Aorta (tissue), 5 donors: ENCODE results near the gene NUDC. TPM values are rescaled to one million over a fixed set of nuclear protein-coding genes. Genes with fewer than 3 reads are reported as not detected.
"Not testable (repeated sequence)": the region's sequence is repeated elsewhere in the genome, so short reads cannot be mapped to it uniquely, and the experiment has no call there.

Experiments
- ATAC-seq: fragments of 200-7000 bp; cut with Tn5 transposase; one replicate; pipeline ENCODE4 v1.9.1; 2022; ENCODE audit warnings: moderate library complexity; ENCODE audit not compliant: low FRiP score
- DNase-seq, 2 donors: peaks; one replicate each; pipeline ENCODE4 v3.0.0-alpha.2; 2020
- H3K27ac ChIP-seq, 2 donors: one replicate each; pipeline ENCODE4 v1.5.1; 2013; ENCODE audit warnings: low read length in 2 of 2, mild to moderate bottlenecking in 2 of 2, moderate library complexity in 2 of 2, control low read depth in 1 of 2, inconsistent platforms in 1 of 2, low read depth in 1 of 2
- H3K27me3 ChIP-seq, 2 donors: one replicate each; pipeline ENCODE4 v1.6.1; 2013; ENCODE audit warnings: control low read depth in 1 of 2, low read length in 1 of 2, mild to moderate bottlenecking in 1 of 2, moderate library complexity in 1 of 2; ENCODE audit not compliant: insufficient read depth in 2 of 2, control insufficient read depth in 1 of 2
- H3K36me3 ChIP-seq, 2 donors: one replicate each; pipeline ENCODE4 v1.6.1; 2013; ENCODE audit warnings: control low read depth in 1 of 2, low read length in 1 of 2, mild to moderate bottlenecking in 1 of 2; ENCODE audit not compliant: insufficient read depth in 2 of 2, control insufficient read depth in 1 of 2
- H3K4me1 ChIP-seq, 2 donors: one replicate each; pipeline ENCODE4 v1.6.1; 2013; ENCODE audit warnings: low read length in 2 of 2, control low read depth in 1 of 2, mild to moderate bottlenecking in 1 of 2, moderate library complexity in 1 of 2; ENCODE audit not compliant: insufficient read depth in 2 of 2, control insufficient read depth in 1 of 2
- H3K4me3 ChIP-seq, 2 donors: one replicate each; pipeline ENCODE4 v1.5.1; 2013; ENCODE audit warnings: low read length in 2 of 2, control low read depth in 1 of 2, mild to moderate bottlenecking in 1 of 2
- H3K9me3 ChIP-seq: one replicate; pipeline ENCODE4 v1.6.1; 2013; ENCODE audit warnings: mild to moderate bottlenecking, low read length; ENCODE audit not compliant: control insufficient read depth
- WGBS, 2 donors: extraction: QIAGEN DNeasy Blood & Tissue Kit; methylation state at CpG; one replicate each; pipeline ENCODE4 v1.1.7; 2013; 5-methylcytosine and 5-hydroxymethylcytosine counted together
- intact Hi-C, 2 donors: fragments of 100-400 bp; cut with DNase I; formaldehyde crosslinking; loops; one replicate each; pipeline versions ENCODE4 v1.14.2 to v1.15.0; 2022
- polyA plus RNA-seq, 2 donors: library from polyadenylated mRNA; stranded (reverse); fragments of 200-250 nt; gene quantifications; one replicate each; pipeline ENCODE4 v1.2.3, GENCODE V29; 2013
- total RNA-seq, 2 donors: library from RNA; stranded (reverse); fragmentation: NEBNext Ultra II Directional; extraction: Animal tissue kit (Norgen Biotek cat#: 25700); gene quantifications; one replicate each; pipeline ENCODE4 v1.2.1, GENCODE V29; 2021
- donor health status: healthy with polysubstance abuse.
- donor health status: Bipolar disorder and iron deficiency.
- donor health status: DM: no; HTN: no; CAD: no.
- donor health status: DM: no; HTN: no; CAD: no.
- donor health status: DM: yes; HTN: yes; CAD: no.

The NUDC gene
- total and polyA plus RNA-seq, 4 donors, result 44.9 to 79.8 (median 56.3) TPM

GRCh38 chr1:26942656-26943055 is 21.1 kb downstream of the NUDC start:
- no peaks in the 10 kb centered on the region for H3K27me3 ChIP-seq
- ATAC-seq (no peak), DNase-seq (no peak)
- no peaks in the 10 kb centered on the region for H3K4me1 ChIP-seq
- 96 to 97% methylated on average over 12 of the region's 12 CpGs for WGBS, 2 donors
- peaks cover 2 to 9% of the 10 kb centered on the region in 2 donors for H3K36me3 ChIP-seq
- intact Hi-C loops, result no loop called here
- no peak overlapping the region for H3K4me3 ChIP-seq
- no peaks in the 10 kb centered on the region for H3K9me3 ChIP-seq
- H3K27ac ChIP-seq, result no peak overlapping the region

GRCh38 chr1:26945138-26945537 is 23.6 kb downstream of the NUDC start:
- no peak overlapping the region for H3K27ac ChIP-seq
- no peaks in the 10 kb centered on the region for H3K4me1 ChIP-seq
- H3K27me3 ChIP-seq, result no peaks in the 10 kb centered on the region
- intact Hi-C loops, result no loop called here
- DNase-seq, result no peak
- 78 to 79% methylated on average over 2 of the region's 2 CpGs for WGBS, 2 donors
- no peak for ATAC-seq
- no peak overlapping the region for H3K4me3 ChIP-seq
- H3K9me3 ChIP-seq, result no peaks in the 10 kb centered on the region
- H3K36me3 ChIP-seq, result peaks cover 2 to 9% of the 10 kb centered on the region in 2 donors

- H3K36me3 ChIP-seq, result peaks cover 2 to 9% of the 10 kb centered on the region in 2 donors
- H3K27me3 ChIP-seq, result no peaks in the 10 kb centered on the region
- 80 to 84% methylated on average over 7 to 8 of the region's 8 CpGs for WGBS, 2 donors
- intact Hi-C loops, result no loop called here
- ATAC-seq (no peak), DNase-seq (no peak)
- H3K4me3 ChIP-seq, result no peak overlapping the region
- H3K27ac ChIP-seq, result no peak overlapping the region
- H3K4me1 ChIP-seq, result no peaks in the 10 kb centered on the region
- no peaks in the 10 kb centered on the region for H3K9me3 ChIP-seq
These were observed 24.2 kb downstream of the NUDC start for GRCh38 chr1:26945728-26946127.

- no peak for ATAC-seq
These were observed 24.7 kb downstream of the NUDC start for GRCh38 chr1:26946270-26946669.

GRCh38 chr1:26948725-26949057 is 27.1 kb downstream of the NUDC start:
- intact Hi-C loops, ATAC-seq, H3K27me3 ChIP-seq, DNase-seq, H3K9me3 ChIP-seq, H3K36me3 ChIP-seq, H3K4me3 ChIP-seq, H3K27ac ChIP-seq, H3K4me1 ChIP-seq: not testable (repeated sequence)
- 89 to 94% methylated on average over 14 to 16 of the region's 16 CpGs for WGBS, 2 donors

More at GRCh38 chr1:26946270-26946669, 24.7 kb downstream of the NUDC start:
- Histone ChIP-seq H3K9me3 (no peaks in the 10 kb centered on the region), H3K36me3 (peaks cover 2 to 9% of the 10 kb centered on the region in 2 donors), H3K4me3 (no peak overlapping the region), H3K27me3 (no peaks in the 10 kb centered on the region), H3K4me1 (no peaks in the 10 kb centered on the region), H3K27ac (no peak overlapping the region)
- WGBS, 2 donors, result 65 to 77% methylated on average over 4 of the region's 4 CpGs
- intact Hi-C loops, result no loop called here
- no peak for DNase-seq

- no peak for ATAC-seq
- H3K4me3 ChIP-seq, result no peak overlapping the region
- intact Hi-C loops, result no loop called here
- H3K36me3 ChIP-seq, result peaks cover 0 to 6% of the 10 kb centered on the region in 2 donors
- H3K4me1 ChIP-seq, result no peaks in the 10 kb centered on the region
- DNase-seq, result no peak
- 73 to 76% methylated on average over 1 of the region's 1 CpG for WGBS, 2 donors
- H3K9me3 ChIP-seq, result no peaks in the 10 kb centered on the region
- H3K27me3 ChIP-seq, result no peaks in the 10 kb centered on the region
- no peak overlapping the region for H3K27ac ChIP-seq
These were observed 27.9 kb downstream of the NUDC start for GRCh38 chr1:26949266-26949925.

- 73 to 74% methylated on average over 3 of the region's 3 CpGs for WGBS, 2 donors
- Histone ChIP-seq H3K27me3 (no peaks in the 10 kb centered on the region), H3K4me1 (no peaks in the 10 kb centered on the region), H3K27ac (no peak overlapping the region), H3K9me3 (no peaks in the 10 kb centered on the region), H3K36me3 (peaks cover 0 to 6% of the 10 kb centered on the region in 2 donors), H3K4me3 (no peak overlapping the region)
- DNase-seq (no peak), ATAC-seq (no peak)
- intact Hi-C loops, result no loop called here
These were observed 28.4 kb downstream of the NUDC start for GRCh38 chr1:26949926-26950319.

- DNase-seq (no peak), ATAC-seq (no peak)
- Histone ChIP-seq H3K27ac (no peak overlapping the region), H3K27me3 (no peaks in the 10 kb centered on the region), H3K9me3 (no peaks in the 10 kb centered on the region), H3K4me3 (no peak overlapping the region), H3K36me3 (peaks cover 0 to 4% of the 10 kb centered on the region in 2 donors), H3K4me1 (no peaks in the 10 kb centered on the region)
- intact Hi-C loops, result no loop called here
- 53 to 54% methylated on average over 8 of the region's 8 CpGs for WGBS, 2 donors
These were observed 29.1 kb downstream of the NUDC start for GRCh38 chr1:26950602-26951001.

- DNase-seq, result no peak
- intact Hi-C loops, result no loop called here
- H3K4me1 ChIP-seq, result no peaks in the 10 kb centered on the region
These were observed 29.7 kb downstream of the NUDC start for GRCh38 chr1:26951216-26951615.

More at GRCh38 chr1:26951216-26951615, 29.7 kb downstream of the NUDC start:
- peaks cover 0 to 1% of the 10 kb centered on the region in 2 donors for H3K36me3 ChIP-seq
- no peaks in the 10 kb centered on the region for H3K27me3 ChIP-seq
- H3K4me3 ChIP-seq, result no peak overlapping the region
- no peaks in the 10 kb centered on the region for H3K9me3 ChIP-seq
- H3K27ac ChIP-seq, result no peak overlapping the region
- no peak for ATAC-seq
- WGBS, 2 donors, result 92% methylated on average over 14 of the region's 14 CpGs
